Measurements from ENCODE around the gene B3GLCT. TPM values are rescaled to one million over a fixed set of nuclear protein-coding genes. Genes with fewer than 3 reads are reported as not detected.

The B3GLCT gene
- total RNA-seq, 1 experiment from 2014 or later = 18.3 TPM

DNA sequence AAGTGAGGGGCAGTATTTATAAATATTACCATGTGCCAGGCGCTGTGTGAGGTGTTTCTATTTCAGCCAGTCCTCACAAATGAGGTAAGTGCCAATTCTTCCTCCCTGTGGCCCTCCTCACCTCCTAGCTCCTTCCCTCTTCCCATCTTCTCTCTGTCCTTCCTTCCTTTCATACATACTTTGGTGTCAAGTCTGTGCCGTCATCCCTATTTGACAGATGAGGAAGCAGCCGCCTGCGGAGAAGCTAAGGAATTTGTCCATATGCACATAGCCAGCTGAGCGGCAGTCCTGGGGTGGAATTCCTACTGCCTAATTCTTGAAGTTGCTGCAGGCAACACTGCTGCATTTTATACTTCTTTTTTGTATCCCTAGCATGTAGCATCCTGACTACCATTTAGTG, 150.8 kb downstream of the B3GLCT start:
- DNase-seq (ENCODE audit: low read depth) = no peak

DNA sequence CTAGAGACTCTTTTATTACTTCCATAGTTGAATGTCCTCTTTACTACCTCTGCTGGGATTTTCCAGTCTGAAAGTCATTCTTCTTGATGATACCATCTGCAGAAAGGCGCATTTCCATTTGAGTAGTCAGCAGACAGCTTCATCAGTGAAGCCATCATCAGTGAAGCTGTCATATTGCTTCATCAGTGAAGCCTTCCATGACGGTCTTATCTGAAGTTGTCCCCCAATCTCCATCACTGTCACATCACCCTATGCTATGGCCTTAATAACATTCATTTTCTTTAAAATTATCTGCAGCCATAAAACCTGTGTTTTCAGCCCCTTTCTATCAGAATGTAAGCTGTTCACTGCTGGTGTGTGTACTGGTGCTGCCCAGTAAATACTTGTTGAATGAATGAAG, 151.6 kb downstream of the B3GLCT start:
- no peak for DNase-seq (ENCODE audit: low read depth)

DNA sequence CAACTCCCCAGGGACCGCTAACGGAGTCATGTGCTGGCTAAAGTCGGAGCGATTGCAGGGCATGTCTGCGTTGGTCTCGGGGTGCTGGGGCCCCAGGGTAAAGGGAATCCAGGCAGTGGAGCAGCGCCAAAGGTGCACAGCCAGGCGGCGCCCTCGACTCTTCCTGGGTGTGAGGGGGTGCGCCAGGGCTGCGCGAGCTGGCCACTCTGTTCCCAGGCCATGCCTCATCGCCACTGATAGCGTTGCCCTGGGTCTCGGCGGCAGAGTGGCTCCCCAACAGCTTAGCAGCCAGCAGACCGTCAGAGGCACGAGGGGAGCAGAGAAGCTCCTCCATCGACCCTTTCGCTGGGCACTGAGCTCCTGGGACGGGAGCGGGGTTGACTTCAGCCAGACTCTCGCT, 152.7 kb downstream of the B3GLCT start:
- no peak for DNase-seq (ENCODE audit: low read depth)

DNA sequence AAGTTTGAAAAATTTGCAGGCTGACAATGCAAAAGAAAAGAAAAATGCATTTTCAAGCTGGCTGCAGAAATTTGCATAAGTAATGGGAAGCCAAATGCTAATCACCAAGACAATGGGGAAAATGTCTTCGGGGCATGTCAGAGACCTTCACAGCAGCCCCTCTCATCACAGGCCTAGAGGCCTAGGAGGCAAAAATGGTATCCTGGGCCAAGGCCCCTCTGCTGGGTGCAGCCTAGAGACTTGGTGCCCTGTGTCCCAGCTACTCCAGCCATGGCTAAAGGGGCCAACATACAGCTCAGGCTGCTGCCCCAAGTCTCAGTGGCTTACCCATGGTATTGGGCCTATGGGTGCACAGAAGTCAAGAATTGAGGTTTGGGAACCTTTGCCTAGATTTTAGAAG, 155.2 kb downstream of the B3GLCT start:
- no peak for DNase-seq (ENCODE audit: low read depth)

DNA sequence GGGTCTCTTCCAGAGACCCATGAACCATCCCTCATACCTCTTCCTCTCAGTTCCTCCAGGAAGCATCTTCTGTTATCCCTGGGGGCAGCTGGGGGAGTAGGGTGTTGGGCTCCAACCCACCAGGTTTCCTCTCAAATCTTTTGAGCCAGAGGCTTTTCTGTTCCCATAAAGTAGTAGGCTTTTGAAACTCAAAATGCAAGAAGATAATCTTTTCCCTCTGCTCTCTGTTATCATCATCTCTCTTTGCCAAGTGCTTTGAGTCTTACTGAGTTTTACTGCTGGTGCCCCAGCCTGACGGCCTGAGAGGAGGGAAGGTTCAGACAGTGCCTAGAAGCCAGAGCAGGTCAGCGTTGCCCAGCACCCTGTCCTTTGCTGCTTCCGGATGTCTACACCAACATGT, 157.2 kb downstream of the B3GLCT start:
- no peak for DNase-seq (ENCODE audit: low read depth)

DNA sequence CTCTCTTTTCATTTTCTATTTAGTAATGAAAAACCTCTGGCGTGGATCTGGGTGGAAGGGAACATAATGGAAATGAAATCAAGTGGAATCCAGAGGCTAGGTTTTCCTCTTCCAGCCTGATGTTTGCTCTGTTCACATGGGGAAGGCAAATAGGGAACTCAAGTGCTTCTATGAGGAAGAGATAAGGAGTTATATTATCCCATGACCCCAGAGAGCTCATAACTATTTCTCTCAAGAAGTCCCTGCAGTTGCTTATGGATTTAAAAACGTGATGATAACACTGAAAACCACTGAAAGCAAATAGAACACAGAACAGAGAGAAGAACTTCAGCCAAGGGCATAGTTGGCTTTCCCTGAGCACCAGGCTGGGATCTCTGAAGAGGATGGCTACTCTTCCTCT, 157.8 kb downstream of the B3GLCT start:
- no peak for DNase-seq (ENCODE audit: low read depth)

DNA sequence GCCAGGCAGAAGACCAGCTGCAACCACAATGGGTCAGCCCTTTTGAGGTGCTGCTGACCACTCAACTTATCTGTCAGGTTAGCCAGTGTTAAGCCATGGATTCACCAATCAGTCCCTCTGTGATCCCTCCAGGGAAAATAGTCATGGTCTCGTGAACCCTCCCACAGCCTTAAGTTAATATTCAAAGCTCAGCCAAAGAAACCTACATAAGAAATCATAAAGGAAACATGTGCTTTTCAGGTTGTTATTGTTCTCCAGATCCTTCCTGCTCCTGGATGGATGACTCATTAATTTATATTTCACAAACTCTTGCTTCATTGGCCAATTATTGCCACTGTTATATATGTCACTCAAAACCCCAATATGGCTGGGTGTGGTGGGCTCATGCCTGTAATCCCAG, 161.9 kb downstream of the B3GLCT start:
- no peak for DNase-seq (ENCODE audit: low read depth)

DNA sequence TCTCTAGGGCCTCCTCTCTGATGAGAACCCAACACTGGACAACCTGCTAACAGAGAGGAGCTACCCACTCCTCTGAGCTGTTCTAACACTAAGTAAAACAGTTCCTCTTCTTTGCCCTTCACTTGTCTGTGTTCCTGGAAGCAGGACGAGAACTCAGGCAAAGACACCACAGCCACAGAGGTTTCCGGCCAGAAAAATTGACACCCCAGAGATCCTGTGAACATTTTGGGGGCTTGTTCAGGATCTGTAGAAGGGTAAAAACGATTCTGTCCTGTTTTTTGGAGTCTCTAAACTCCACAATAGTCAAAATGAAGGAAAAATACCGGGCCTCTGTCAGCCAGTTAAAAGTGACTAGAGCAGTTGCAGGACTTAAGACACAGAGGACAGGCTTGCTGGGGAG, 165.9 kb downstream of the B3GLCT start:
- DNase-seq (ENCODE audit: low read depth) = no peak

DNA sequence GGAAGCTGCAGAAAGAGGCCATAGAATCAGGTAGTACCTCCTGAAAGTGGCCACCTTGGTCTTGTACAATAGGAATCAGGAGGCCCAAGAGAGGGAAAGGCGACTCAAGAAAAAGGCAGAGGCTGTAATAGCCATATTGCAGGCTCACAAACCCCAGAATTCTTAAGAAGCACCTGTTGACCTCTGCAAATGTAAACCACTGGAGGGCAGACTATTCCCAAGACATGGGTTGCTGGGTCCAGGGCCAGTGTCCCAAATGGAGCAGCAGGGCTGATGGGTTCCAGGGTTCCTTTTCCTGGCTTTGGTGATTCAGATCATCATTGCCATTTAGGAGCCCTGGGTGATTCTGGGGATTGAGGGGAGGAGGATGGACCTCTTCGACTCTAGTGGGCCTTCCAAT, 167.6 kb downstream of the B3GLCT start:
- no peak for DNase-seq (ENCODE audit: low read depth)

DNA sequence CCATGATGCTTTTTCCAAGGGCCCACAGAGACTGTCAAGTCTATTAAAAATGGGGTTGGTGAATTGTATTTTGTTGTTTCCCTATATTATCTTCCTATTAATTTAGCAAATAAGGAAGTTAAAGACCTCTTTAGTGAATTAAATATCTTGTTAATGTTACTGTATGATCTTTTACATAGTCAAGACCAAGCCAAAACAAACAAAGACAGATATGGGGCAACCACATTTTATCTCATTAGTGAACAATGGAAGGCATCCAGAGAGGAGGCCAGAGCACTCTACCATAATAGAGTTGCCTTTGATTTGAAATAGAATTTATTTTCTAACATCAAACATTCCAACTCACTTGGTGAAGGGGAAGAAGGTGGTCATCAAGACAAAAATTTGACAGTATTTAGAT, 169.4 kb downstream of the B3GLCT start:
- DNase-seq (ENCODE audit: low read depth) = no peak

DNA sequence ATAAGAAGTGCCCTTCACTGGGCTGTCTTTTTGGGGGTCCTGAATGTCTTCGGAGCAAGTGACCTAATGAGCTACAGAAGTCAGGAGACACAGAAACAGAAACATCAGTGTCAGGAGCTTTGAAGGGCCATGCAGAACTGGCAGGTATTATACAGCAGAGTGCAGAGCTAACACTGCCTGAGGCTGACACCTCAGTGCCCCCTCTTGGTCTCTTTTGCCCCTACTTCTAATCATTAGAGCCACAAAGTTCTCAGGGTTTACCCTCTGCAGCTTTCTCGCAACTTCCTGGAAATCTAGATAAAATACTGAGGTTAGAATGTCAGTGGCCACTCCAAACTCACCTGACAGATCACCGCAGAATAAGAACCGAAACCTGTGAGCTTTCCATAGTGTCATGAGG, 172.7 kb downstream of the B3GLCT start:
- DNase-seq (ENCODE audit: low read depth) = no peak

DNA sequence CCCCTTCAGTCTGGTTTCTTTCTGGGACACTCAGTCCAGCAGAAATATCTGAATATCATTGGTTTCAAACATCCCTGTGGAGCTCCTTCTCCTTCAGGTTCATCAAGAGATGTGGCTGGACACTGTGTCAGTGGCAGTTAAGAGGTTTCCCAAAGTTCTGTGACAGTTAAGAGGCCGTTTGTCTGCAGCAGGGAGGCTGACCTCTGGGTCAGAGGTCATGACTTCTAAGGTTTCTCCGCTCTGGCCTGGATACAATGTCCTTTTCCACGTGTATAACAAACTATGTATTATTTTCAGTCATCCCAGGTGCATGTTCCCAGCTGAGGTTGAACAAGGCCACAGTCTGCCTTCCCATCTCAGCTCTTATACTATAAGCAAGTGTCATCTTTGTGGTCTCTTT, 174.9 kb downstream of the B3GLCT start:
- DNase-seq (ENCODE audit: low read depth) = no peak

DNA sequence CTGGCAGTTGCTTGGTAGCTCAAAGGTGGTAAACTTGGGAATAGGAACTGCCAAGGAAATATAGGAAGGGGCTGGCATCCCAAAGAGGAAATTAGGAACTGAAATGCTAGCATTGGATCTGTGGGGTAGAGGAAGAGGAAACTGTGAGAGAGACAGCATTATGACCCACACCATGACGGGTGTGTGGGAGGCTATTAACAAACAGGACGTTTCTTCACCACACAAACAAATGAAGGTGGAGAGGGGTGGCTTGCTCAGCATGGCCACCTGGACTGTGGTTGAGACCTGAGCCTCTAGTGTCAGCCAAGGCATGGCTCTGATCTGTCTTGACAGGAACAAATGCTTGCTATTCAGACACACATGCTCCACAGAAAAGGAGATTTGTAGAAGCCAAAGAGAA, 178.2 kb downstream of the B3GLCT start:
- DNase-seq (ENCODE audit: low read depth) = no peak

DNA sequence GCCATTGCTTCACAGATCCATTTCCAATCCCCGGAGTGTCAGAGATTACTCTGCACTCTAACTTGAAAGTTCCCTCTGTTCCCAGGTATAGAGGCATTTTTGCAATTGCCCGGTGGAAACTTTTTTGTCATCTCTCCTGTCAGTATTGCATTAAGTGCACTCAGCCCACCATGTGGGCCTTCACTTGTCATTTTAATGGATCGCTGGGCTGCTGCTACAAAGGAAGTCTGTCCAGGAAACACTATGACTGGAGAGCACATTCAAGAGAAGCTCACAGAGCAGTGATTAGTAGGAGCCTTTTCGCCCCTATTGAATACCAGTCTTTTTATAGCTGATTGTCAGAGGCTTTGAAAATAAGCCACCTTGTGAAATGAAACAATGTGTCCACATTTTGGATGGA, 180.9 kb downstream of the B3GLCT start:
- DNase-seq (ENCODE audit: low read depth) = no peak

Other genes with a start within 250 kb of the B3GLCT start
- 57.5 and 79.7 TPM in 2 replicates for gene HSPH1, start 38.1 kb upstream of the B3GLCT start, total RNA-seq (2014; rRNA removed; shearing (Covaris generic))